Hepatocyte (in vitro differentiated cells): ENCODE measurements around the gene SLC38A2. TPM values are rescaled to one million over a fixed set of nuclear protein-coding genes. Genes with fewer than 3 reads are reported as not detected.

Experiments
- DNase-seq: peaks from one replicate; pipeline ENCODE4 v3.0.0-alpha.2; 2016; ENCODE audit warnings: low spot score
- H2AFZ ChIP-seq: fragments of 200-600 bp; sonication (generic); 2 replicates; pipeline ENCODE4 v1.6.0; 2016; ENCODE audit warnings: antibody characterized with exemption, mild to moderate bottlenecking
- H3K27ac ChIP-seq: fragments of 200-600 bp; sonication (generic); 2 replicates; pipeline ENCODE4 v1.5.1; 2016; ENCODE audit warnings: mild to moderate bottlenecking
- H3K27me3 ChIP-seq: fragments of 200-600 bp; sonication (generic); 2 replicates; pipeline ENCODE4 v1.6.1; 2016
- H3K36me3 ChIP-seq: fragments of 200-600 bp; sonication (generic); replicated peaks from 2 replicates; pipeline ENCODE4 v1.5.1; 2016; ENCODE audit warnings: low read depth; ENCODE audit not compliant: insufficient read depth
- H3K4me1 ChIP-seq: fragments of 200-600 bp; sonication (generic); 2 replicates; pipeline ENCODE4 v1.5.1; 2016; ENCODE audit warnings: mild to moderate bottlenecking, moderate library complexity; ENCODE audit not compliant: insufficient read depth
- H3K4me2 ChIP-seq: fragments of 200-600 bp; sonication (generic); 2 replicates; pipeline ENCODE4 v1.6.0; 2016
- H3K4me3 ChIP-seq: fragments of 200-600 bp; sonication (generic); 2 replicates; pipeline ENCODE4 v1.5.1; 2016; ENCODE audit warnings: mild to moderate bottlenecking
- H3K79me2 ChIP-seq: fragments of 200-600 bp; sonication (generic); 2 replicates; pipeline ENCODE4 v1.6.0; 2017; ENCODE audit warnings: mild to moderate bottlenecking
- H3K9me2 ChIP-seq: fragments of 200-600 bp; sonication (generic); replicated peaks from 2 replicates; pipeline ENCODE4 v1.6.0; 2017; ENCODE audit warnings: mild to moderate bottlenecking; ENCODE audit not compliant: insufficient read depth
- H3K9me3 ChIP-seq: fragments of 200-600 bp; sonication (generic); 2 replicates; pipeline ENCODE4 v1.5.1; 2016; ENCODE audit warnings: low read depth, mild to moderate bottlenecking
- H4K20me1 ChIP-seq: fragments of 200-600 bp; sonication (generic); 2 replicates; pipeline ENCODE4 v1.6.0; 2016; ENCODE audit warnings: mild to moderate bottlenecking; ENCODE audit not compliant: insufficient read depth, poor library complexity, severe bottlenecking
- CTCF ChIP-seq: fragments of 200-600 bp; sonication (generic); IDR thresholded peaks from 2 replicates; pipeline ENCODE4 v1.5.1; 2016; ENCODE audit warnings: antibody characterized with exemption, mild to moderate bottlenecking; ENCODE audit not compliant: poor library complexity
- EZH2 ChIP-seq: fragments of 200-600 bp; sonication (generic); IDR thresholded peaks from 2 replicates; pipeline ENCODE4 v1.6.1; 2016; ENCODE audit warnings: antibody characterized with exemption, mild to moderate bottlenecking, borderline replicate concordance
- EZH2phosphoT487 ChIP-seq: fragments of 200-600 bp; sonication (generic); IDR thresholded peaks from one replicate; pipeline ENCODE4 v1.6.1; 2018; ENCODE audit warnings: antibody characterized with exemption, mild to moderate bottlenecking, low read depth, moderate library complexity; ENCODE audit not compliant: unreplicated experiment, severe bottlenecking
- WGBS: methylation state at CpG from one replicate; pipeline ENCODE4 v1.1.6; 2016; ENCODE audit warnings: low lambda C conversion rate; ENCODE audit errors: missing lambda C conversion rate; 5-methylcytosine and 5-hydroxymethylcytosine counted together
- polyA plus RNA-seq: library from polyadenylated mRNA; unstranded; fragments of >200 nt; fragmentation: Nextera tagmentation; extraction: Ambion mirVana; gene quantifications from 2 replicates; pipeline ENCODE4 v1.2.1, GENCODE V29; 2016
- total RNA-seq: library from RNA; depleted of rRNA; stranded (reverse); fragments of >200 nt; gene quantifications from 2 replicates; pipeline ENCODE4 v1.2.3, GENCODE V29; 2014

The SLC38A2 gene
- total and polyA plus RNA-seq, 2 experiments from 2014 or later = 139 to 373 TPM

- Histone ChIP-seq H3K9me2 (no peaks in the 10 kb centered on the region), H3K4me1 (peaks cover 55% of the 10 kb centered on the region), H3K4me3 (no peak overlapping the region), H4K20me1 (peaks cover 100% of the 10 kb centered on the region), H2AFZ (no peak overlapping the region), H3K79me2 (peaks cover 69% of the 10 kb centered on the region), H3K4me2 (peak overlapping the region; percentile 88), H3K27ac (peak overlapping the region; percentile 49), H3K36me3 (peaks cover 22% of the 10 kb centered on the region), H3K27me3 (no peaks in the 10 kb centered on the region), H3K9me3 (no peaks in the 10 kb centered on the region)
- no peak for DNase-seq
- TF ChIP-seq CTCF (no peak), EZH2phosphoT487 (no peak), EZH2 (no peak)
- WGBS = 34% methylated on average over 2 of the region's 2 CpGs
Measured at GRCh38 chr12:46365951-46366379, 6.6 kb downstream of the SLC38A2 start.

GRCh38 chr12:46364777-46365580 lies 7.6 kb downstream of the SLC38A2 start:
- WGBS = 66% methylated on average over 3 of the region's 3 CpGs
- DNase-seq = peak; percentile 42
- H3K4me3 ChIP-seq = no peak overlapping the region
- H3K4me1 ChIP-seq = peaks cover 55% of the 10 kb centered on the region
- H4K20me1 ChIP-seq = peaks cover 100% of the 10 kb centered on the region
- no peaks in the 10 kb centered on the region for H3K27me3 ChIP-seq
- peaks cover 22% of the 10 kb centered on the region for H3K36me3 ChIP-seq
- H3K27ac ChIP-seq = peak overlapping the region; percentile 52
- peak overlapping the region; percentile 88 for H3K4me2 ChIP-seq
- no peaks in the 10 kb centered on the region for H3K9me3 ChIP-seq
- no peak for TF ChIP-seq EZH2phosphoT487
- TF ChIP-seq EZH2 = no peak
- no peak for TF ChIP-seq CTCF
- no peaks in the 10 kb centered on the region for H3K9me2 ChIP-seq
- H3K79me2 ChIP-seq = peaks cover 59% of the 10 kb centered on the region
- H2AFZ ChIP-seq = no peak overlapping the region

GRCh38 chr12:46364300-46364696 lies 8.3 kb downstream of the SLC38A2 start:
- 91% methylated on average over 3 of the region's 3 CpGs for WGBS
- H3K4me1 ChIP-seq = peaks cover 51% of the 10 kb centered on the region
- no peak overlapping the region for H3K4me3 ChIP-seq
- peaks cover 26% of the 10 kb centered on the region for H3K36me3 ChIP-seq
- TF ChIP-seq EZH2phosphoT487 = no peak
- TF ChIP-seq EZH2 = no peak
- TF ChIP-seq CTCF = no peak
- no peak overlapping the region for H2AFZ ChIP-seq
- H3K79me2 ChIP-seq = peaks cover 52% of the 10 kb centered on the region
- peak overlapping the region; percentile 14 for H3K27ac ChIP-seq
- H4K20me1 ChIP-seq = peaks cover 100% of the 10 kb centered on the region
- no peaks in the 10 kb centered on the region for H3K9me2 ChIP-seq
- no peak for DNase-seq
- H3K27me3 ChIP-seq = no peaks in the 10 kb centered on the region
- H3K4me2 ChIP-seq = peak overlapping the region; percentile 43
- no peaks in the 10 kb centered on the region for H3K9me3 ChIP-seq
